Upper lobe of left lung (tissue), 4 donors: ENCODE results near the gene CSF1.

ENCODE experiments used
- EP300 ChIP-seq, 4 donors: sonication (generic); formaldehyde crosslinking; IDR thresholded peaks; one replicate each; pipeline ENCODE4 v1.5.1; 2017; ENCODE audit warnings: antibody characterized with exemption in 4 of 4, control low read depth in 2 of 4
- POLR2AphosphoS5 ChIP-seq, 2 donors: sonication (generic); formaldehyde crosslinking; IDR thresholded peaks; one replicate each; pipeline ENCODE4 v1.5.1; 2017; ENCODE audit warnings: antibody characterized with exemption in 2 of 2

DNA sequence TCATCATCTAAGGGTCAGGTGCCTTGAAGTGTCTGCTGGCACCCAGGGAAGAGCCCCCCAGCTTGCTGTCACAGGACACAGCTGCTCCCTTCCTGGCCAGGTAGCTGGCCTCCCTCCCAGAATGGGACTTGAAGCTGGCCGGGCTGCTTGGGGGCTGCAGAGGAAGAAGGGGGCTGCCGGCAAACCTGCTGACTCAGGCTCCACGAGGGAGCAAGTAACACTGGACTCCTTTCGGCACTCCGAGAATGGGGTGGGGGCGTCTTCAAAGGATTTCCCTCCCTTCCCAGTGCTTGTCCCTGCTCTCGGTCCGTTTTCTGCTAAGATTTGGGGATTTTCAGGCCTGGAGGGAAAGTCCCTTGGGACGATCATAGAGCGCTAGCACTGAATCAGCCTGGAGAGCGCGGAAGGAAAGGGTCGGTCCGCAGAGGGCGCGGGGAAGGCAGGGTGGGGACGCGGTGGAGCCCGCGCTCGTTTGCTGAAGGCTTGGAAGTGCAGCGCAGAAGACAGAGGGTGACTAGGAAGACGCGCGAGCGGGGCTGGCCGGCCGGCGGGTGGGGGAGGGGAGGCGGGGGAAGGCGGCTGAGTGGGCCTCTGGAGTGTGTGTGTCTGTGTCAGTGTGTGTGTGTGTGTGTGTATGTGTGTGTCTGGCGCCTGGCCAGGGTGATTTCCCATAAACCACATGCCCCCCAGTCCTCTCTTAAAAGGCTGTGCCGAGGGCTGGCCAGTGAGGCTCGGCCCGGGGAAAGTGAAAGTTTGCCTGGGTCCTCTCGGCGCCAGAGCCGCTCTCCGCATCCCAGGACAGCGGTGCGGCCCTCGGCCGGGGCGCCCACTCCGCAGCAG lies at the start of gene CSF1:
- peak in 2 of 4 donors; percentile 36 to 41 for TF ChIP-seq EP300 (IDR thresholded peaks at IDR 0.05)
- TF ChIP-seq POLR2AphosphoS5 (IDR thresholded peaks at IDR 0.05) = peak; percentile 85 to 88
